Stimulated activated CD8-positive, alpha-beta memory T cell treated with anti-CD3 and anti-CD28 coated beads, Interleukin-4, amount 100 ng/mL, for 24 hours (primary cell): Measurements from ENCODE around the gene LONP1.
"Not testable (repeated sequence)": the region's sequence is repeated elsewhere in the genome, so short reads cannot be mapped to it uniquely, and the experiment has no call there.

ENCODE experiments used
- DNase-seq: peaks from one replicate; pipeline ENCODE4 v3.0.0-alpha.2; 2020; ENCODE audit warnings: low read depth

The LONP1 gene

GRCh38 chr19:5693195-5694166, 26.5 kb downstream of the LONP1 start:
- DNase-seq, result no peak

DNA sequence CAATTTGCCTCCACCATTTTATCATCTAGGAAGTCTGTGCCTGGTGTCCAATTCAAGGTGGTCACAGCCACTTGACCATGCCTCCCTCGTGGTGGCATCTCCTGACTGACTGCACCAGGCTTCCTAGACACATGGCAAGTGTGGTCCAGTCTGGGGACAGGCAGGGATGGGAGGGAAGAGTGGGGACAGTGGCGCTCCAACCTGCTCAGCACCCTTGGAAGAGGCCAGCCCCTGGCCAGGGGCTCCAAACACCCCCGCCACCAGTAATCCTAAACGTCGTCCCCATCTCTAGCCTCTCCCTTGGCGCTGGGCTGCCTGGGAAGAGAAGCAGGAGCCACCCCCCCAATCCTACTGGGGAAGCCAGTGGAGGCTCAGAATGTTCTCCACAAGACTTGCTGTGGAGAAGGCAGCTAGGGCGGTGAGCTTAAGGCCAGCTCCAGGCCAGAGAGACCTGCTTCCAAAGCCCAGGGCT, 27.2 kb downstream of the LONP1 start:
- no peak for DNase-seq

GRCh38 chr19:5691822-5692722, 27.9 kb downstream of the LONP1 start:
- no peak for DNase-seq

- peak; percentile 57 for DNase-seq
Measured at GRCh38 chr19:5690955-5691821, 28.8 kb downstream of the LONP1 start.

DNA sequence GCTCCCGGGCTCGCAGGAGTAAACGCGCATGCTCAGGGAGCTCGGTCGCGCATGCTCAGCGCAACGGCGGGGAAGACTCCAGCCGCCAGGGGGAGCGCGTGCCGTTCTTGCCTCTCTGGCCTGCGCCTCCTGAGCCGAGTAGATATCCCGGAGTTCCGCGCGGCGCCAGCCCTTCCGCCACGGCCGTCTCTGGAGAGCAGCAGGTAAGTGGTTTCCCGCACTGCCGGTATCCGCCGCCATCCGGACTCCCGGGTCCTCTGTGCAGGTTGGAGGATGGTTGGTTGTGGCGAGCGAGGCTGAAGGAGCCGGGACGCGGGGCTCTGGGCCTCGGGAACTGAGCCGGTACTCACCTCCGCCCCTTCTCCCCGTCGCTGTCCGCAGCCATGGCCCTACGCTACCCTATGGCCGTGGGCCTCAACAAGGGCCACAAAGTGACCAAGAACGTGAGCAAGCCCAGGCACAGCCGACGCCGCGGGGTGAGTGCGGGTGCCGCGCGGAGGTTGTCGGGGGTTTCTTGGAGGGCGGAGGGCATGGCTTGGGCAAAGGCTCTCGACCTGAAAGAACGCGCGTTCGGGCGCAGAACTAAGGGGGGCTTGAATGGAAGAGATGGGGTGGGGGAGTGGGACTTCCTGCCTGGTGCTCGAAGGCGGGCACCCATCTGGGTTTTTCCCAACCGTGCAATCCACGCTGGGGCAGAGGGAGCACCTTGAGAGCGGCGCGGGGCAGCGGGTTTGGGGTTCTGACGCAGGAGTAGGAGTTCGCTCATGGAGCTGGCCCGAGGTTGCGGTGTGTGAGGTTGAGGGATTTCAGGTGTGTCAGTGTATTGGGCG, 29.6 kb downstream of the LONP1 start, which contains the start of gene RPL36:
RPL36 (plus strand) TSS at position 171 of the 830 bp plus-strand sequence; CDS start at position 384, 213 bp downstream.
- peak; percentile 98 for DNase-seq

- DNase-seq, result not testable (repeated sequence)
Measured at GRCh38 chr19:5688262-5688881, 31.6 kb downstream of the LONP1 start.

DNA sequence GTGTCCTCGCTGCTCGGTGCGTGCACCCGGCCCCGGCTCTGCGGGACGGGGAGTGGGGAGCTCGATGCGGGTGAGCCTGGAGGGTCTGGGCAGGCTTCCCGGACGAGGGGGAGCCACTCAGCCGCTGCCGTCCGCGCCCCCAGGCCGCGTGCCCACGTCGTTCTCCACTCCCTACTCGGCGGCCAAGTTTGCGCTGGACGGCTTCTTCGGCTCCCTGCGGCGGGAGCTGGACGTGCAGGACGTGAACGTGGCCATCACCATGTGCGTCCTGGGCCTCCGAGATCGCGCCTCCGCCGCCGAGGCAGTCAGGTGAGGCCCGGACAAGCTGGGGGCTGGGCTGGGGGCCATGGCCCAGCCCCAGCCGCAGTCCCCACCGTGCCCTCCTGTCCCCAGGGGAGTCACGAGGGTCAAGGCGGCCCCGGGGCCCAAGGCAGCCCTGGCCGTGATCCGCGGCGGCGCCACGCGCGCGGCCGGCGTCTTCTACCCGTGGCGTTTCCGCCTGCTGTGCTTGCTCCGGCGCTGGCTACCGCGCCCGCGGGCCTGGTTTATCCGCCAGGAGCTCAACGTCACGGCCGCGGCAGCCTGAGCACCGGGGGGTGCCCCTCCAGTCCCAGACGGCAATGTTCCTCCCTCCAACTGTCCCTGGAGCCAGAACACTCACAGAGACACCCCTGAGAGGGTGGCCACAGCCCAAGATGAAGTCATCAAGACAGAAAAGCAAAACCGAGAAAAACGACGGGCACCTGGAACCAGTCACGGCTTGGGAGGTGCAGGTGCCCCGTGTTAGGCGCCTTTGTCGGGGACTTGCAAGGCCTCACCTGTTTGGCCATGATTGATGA, 32.4 kb downstream of the LONP1 start:
- no peak for DNase-seq

DNA sequence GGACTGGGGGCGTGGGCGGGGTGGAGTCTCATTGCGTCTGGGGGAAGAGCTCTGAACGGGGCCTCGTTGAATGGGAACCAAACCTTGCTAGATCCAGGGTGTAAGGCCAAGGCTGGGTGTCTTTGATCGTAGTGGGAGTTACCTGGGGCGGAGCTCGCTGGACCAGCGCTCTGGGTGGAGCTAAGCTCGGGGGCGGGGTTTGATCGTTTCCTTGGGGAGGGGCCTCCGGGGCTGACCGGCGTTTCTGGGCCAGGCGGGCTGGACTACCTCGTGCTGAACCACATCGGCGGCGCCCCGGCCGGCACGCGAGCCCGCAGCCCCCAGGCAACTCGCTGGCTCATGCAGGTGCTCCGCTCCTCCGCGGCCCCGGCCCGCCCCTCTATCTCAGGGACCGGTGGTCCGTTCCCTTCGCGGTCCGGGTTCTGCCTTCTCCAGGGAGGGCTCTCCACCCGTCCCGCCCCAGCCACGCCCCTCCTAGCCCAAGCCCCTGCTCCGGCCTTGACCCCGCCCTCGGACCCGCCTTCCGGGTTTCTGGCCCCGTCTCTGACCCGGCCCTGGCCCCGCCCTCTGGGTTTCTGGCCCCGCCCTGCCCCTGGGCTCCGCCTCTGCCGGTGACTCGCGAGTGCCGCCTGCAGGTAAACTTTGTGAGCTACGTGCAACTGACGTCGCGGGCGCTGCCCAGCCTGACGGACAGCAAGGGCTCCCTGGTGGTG, 33.1 kb downstream of the LONP1 start:
- DNase-seq, result peak; percentile 100

GRCh38 chr19:5686326-5686646, 33.7 kb downstream of the LONP1 start:
- no peak for DNase-seq

DNA sequence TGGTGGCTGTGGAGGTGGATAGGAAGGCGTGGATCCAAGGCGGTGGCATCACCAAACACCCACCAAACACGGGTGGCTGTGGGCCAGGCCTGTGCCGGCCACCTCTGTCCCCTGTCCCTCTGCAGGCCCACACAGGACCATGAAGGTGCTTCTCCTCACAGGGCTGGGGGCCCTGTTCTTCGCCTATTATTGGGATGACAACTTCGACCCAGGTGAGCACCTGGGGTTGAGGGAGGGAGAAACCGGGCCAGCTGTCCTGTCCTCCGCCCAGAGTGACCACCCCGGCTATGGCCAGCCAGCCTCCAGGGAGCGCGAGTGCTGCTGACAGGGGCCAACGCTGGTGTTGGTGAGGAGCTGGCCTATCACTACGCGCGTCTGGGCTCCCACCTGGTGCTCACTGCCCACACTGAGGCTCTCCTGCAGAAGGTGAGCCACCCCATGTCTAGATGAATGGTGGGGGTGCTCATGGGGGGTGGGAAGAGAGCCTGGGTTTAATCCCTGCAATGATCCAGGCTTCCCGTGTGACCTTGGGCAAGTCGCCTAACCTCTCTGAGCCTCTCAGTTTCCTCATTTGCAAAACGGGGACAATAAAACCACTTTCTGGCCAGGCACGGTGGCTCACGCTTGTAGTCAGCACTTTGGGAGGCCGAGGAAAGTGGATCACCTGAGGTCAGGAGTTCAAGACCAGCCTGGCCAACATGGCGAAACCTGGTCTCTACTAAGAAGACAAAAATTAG, 35.1 kb downstream of the LONP1 start:
- no peak for DNase-seq

GRCh38 chr19:5683177-5683886, 36.6 kb downstream of the LONP1 start:
- DNase-seq, result no peak

GRCh38 chr19:5682107-5682482, 37.9 kb downstream of the LONP1 start:
- no peak for DNase-seq

DNA sequence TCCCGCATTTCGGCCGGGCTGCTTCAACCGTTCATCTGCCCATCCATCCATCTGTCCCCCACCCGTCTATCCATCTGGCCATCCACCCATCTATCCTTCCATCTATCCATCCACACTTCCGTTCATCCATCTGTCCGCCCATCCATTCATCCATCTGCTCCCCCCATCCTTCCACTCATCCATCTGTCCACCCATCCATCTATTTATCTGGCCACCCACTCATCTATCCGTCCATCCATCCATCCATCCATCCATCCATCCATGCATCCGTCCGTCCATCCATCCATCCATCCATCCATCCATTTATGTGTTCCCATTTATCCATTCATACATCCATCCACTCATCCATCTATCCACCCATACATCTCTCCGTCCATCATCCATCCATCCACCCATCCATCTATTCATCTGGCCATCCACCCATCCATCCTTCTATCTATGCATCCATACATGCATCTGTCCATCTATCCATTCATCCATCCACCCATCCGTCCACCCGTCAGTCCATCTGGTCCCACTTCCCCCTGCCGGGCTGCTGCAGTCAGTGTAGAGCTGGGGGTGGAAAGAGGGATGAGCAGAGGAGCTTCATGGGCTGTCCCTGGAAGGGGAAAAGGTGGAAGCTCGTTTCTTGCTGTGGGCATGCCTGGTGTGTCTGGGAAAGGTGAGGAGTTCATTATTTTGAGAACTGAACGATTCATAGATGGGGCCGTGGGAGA, 38.4 kb downstream of the LONP1 start:
- no peak for DNase-seq

- DNase-seq, result peak; percentile 95
Measured at GRCh38 chr19:5680437-5681368, 39.2 kb downstream of the LONP1 start, which contains the start of the genes HSD11B1L and MICOS13. Gene HSD11B1L (plus strand): TSS chr19:5681027. CDS start chr19:5684833, 3,806 bp downstream. Gene MICOS13 (minus strand): TSS chr19:5680516. CDS start chr19:5680486, 30 bp downstream.

GRCh38 chr19:5680084-5680436, 39.9 kb downstream of the LONP1 start:
- no peak for DNase-seq
